Measurements from ENCODE around the gene SMAD9.
"Not testable (repeated sequence)": the region's sequence is repeated elsewhere in the genome, so short reads cannot be mapped to it uniquely, and the experiment has no call there.

Gene SMAD9

DNA sequence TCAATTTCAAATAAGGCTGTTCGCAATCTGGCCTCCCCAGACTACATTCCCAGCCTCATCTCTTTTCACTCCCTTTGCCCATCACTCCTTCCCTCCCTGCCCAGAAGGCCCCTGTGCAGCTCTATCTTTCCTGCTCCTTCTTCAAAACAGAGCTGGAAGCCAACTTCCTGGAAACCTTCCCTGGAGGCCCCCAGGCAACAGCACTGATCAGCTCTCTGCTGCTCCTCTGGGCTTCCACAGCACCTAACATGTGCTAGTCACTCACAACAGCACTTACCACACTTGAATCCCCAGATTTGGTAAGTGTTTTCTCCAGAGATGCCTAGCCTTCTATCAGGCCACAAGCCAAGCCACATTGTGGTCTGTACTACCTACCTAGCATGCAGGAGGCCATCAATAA lies 9.5 kb downstream of the SMAD9 start:
- no peak for DNase-seq

DNA sequence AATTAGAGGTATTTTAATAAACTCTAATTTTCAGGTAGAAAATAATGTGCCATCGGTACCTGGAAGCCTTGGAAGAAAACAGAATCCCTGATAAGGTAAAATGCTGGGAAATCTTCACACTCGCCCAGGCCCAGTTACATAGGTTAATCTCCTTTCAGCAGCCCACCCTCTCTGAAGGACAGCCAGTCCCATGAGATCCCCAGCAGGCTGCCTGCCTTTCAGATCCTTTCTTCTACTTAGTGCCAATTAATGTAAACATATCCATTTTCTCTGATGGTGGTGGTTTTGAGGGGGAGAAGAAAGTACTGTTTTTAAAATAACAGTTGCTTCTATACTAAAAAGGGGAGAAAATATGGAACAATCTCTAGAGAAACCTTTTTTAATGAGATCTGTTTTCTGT lies 12.2 kb downstream of the SMAD9 start:
- no peak for DNase-seq

GRCh38 chr13:36907266-36907665 lies 12.8 kb downstream of the SMAD9 start:
- no peak for DNase-seq

DNA sequence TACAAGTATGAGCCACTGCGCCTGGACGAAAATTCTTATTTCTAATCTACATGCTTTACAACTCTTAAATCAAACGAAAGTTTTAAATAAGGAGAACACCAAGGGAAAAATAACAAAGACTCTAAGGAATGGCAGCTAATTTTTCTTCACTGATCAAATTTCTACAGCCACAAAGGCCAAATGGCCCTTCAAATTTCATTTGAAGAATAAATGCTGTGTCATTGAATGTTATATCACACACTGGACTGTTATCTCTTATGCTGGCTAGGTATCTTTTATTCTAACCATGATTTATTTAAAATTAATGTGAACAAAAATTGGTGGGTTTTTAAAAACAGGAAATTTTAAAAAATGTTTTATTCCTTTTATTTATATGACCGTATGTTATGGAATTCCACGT lies 14.1 kb downstream of the SMAD9 start:
- DNase-seq, result no peak

- no peak for DNase-seq
These were observed 16.0 kb downstream of the SMAD9 start for GRCh38 chr13:36903925-36904595.

DNA sequence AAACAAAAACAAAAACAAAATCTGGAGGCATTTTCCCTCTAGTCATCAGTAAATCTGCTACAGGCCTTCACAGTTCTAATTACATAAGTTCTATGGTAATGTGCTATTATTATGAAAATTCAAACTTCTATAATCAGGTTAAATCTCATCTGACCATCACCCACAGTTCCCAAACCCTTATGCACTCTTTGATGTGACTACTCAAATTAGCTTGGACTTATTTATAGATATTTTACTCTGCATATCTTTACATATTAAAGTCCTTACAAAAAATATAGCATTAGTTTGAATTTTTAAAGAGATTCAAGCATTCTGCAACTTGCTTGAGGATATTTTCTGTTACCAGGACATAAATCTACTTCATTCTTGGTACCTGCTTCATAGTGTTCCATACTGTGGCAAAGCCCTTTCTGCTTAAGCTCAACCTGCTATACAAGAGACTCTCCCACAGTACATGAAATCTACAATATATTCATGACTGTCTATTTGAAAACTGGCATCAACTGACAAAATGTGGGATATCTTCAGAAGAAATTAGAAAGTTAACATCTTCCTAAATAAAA lies 22.9 kb downstream of the SMAD9 start:
- DNase-seq, result no peak

GRCh38 chr13:36891752-36892151 lies 28.3 kb downstream of the SMAD9 start:
- DNase-seq, result peak; percentile 42

- DNase-seq, result no peak
These were observed 31.4 kb downstream of the SMAD9 start for GRCh38 chr13:36888645-36889044.

- no peak for DNase-seq
These were observed 32.1 kb downstream of the SMAD9 start for GRCh38 chr13:36887758-36888521.

DNA sequence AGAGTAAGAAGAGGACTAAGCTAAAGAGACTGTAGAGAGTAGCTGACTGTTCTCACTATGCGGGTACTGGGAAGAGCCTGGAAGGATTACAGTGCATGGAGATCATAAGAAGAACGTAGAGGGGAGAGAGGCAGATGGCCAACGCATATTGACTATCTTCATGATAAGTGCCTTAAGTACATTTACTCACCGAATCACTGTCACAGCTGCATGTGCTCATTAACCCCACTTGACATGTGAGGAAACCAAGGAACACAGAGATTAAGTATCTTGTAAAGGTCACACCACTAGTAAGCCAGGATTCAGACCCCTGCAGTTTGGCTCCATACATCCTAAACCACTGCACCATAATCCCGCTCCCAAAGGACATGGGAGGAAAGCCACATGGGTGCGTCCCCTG lies 34.1 kb downstream of the SMAD9 start:
- no peak for DNase-seq

GRCh38 chr13:36884235-36884634 lies 35.8 kb downstream of the SMAD9 start:
- no peak for DNase-seq

DNA sequence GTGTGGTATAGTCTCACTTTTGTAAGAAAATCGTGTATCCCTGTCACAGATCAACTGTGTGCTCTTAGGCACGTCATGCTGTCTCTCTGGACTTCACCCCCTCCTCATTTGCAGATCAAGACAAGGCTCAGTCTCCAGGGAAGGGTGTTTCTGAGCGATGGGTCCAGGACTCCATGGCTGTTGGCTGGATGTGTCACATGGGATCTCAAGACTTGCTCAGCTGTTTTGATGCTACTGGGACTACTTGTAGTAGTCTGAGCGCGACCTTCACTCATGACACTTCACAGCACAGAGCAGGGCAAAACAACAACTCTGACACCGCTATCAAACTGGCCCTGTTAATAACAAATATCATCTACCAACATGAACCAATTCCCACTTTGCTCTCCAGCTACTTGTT lies 36.2 kb downstream of the SMAD9 start:
- no peak for DNase-seq

DNA sequence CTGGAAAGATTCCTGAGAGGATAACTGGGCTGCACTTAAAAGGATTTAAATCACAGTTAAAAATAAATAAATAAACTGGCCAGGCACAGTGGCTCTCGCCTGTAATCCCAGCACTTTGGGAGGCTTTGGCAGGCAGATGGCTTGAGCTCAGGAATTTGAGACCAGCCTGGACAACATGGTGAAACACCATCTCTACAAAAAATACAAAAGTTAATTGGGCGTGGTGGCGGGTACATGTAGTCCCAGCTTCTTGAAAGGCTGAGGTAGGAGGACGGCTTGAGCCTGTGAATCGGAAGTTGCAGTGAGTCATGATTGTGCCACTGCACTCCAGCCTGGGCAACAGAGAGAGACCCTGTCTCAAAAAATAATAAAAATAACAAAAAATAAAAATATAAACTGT lies 36.6 kb downstream of the SMAD9 start:
- DNase-seq, result not testable (repeated sequence)

GRCh38 chr13:36882829-36883390 lies 37.1 kb downstream of the SMAD9 start:
- no peak for DNase-seq

- no peak for DNase-seq
These were observed 39.1 kb downstream of the SMAD9 start for GRCh38 chr13:36880961-36881360.

DNA sequence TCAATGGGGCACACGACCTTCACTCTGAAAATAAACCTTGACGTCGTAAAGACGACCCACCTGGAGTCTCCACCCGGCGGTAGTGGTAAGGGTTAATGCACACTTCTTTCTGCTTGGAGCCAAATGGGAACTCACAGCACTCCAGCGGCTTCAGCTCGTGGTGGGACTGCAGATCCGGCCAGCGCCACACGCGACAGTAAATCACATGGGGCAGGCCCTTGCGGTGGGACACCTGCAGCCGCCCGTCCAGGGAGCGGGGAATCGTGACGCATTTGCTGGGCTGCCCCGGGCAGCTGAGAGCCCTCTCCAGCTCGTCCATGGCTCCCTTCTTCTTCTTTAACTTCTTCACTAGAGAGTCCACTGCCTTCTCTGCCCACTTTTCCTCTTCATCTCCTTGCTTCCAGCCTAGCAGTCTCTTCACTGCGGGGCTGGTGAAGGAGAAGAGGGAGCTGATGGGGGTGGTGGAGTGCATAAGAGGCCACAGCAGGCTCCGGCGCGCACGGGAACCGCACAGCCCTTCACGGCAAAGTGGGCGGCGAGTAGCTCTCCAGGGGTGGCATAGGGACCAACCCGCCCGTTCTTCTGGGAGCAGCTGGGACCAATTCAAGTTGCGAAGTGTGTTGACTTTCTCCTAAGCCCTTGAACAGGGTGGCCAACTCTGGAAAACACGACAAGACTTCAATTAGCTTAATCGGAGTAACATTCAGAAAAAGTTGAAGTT lies 40.7 kb downstream of the SMAD9 start:
- no peak for DNase-seq

DNA sequence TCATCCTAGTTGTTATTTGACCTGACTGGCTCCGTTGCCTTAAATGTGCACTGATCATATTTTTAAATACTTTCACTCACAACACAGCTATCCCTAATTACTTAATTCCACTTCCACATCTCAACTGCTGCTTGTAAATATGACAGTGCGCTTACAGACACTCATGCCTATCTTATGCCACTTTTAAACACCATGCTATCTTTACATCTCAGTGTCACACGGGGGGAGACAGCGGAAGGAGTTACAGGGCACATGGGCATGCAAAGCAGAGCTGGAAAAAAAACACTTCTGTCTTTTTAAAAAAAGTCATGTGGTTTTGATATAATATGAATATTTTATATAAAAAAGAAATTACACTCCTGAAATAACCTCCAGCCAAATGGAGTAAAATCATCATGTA lies 44.1 kb downstream of the SMAD9 start:
- no peak for DNase-seq

GRCh38 chr13:36875431-36875830 lies 44.6 kb downstream of the SMAD9 start:
- DNase-seq, result no peak

GRCh38 chr13:36872621-36873020 lies 47.4 kb downstream of the SMAD9 start:
- DNase-seq, result no peak

DNA sequence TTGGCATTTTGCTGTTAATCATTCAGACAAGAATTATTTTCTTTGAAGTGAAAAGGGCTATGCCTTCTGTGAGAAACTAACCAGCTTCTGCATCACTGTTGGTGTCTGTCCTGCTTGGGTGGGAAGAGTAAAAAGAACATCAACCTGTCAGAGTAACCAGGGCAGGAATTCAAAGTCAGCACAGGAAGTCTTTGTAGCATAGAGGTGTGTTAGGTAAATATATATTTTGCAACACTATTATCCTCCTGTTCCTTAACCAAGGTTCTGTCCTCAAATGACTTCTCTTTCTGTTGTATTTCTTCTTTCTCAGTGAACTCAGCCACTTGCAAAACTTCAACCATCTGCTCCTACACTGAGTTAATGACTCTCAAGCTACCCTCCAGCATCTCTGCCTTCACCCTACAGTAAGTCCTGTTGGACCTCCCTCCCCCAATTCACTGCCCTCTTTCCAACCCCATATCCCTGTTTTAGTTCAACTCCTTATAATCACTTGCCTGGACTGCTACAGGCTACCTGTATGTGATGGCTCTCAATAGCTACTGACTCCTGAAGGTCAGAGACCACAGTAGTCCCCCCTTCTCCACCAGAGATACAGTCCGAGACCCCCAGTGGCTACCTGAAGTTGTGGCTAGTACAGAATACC lies 49.9 kb downstream of the SMAD9 start:
- DNase-seq, result no peak

- no peak for DNase-seq
These were observed 53.8 kb downstream of the SMAD9 start for GRCh38 chr13:36866232-36866631.

GRCh38 chr13:36865265-36865664 lies 54.8 kb downstream of the SMAD9 start:
- DNase-seq, result no peak

DNA sequence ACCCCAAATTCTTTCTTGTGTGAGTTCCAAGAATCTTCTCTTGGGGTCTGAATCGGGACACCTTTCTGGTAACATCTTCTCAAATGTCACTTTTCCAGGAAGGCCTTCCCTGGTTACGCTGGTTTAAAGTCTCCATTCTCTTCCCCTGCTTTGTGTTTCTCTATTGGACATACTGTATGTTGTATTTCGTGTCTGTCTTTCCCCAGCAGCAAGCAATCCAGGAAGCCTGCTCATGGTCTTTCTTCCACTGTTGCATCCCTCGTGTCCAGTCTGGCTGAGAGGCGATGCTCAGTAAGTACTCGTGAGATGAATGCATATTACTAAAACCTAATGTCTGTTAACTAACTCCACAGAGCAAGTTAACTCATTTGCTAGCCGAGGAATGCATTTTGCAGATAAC lies 57.3 kb downstream of the SMAD9 start:
- no peak for DNase-seq

Measured in fibroblast of skin of right biceps (primary cell).